Activated naive CD4-positive, alpha-beta T cell treated with anti-CD3 and anti-CD28 coated beads, Interleukin-2, amount 50 U/mL, for 72 hours (primary cell): ENCODE measurements around the gene SSB. TPM values are rescaled to one million over a fixed set of nuclear protein-coding genes. Genes with fewer than 3 reads are reported as not detected.
"Not testable (repeated sequence)": the region's sequence is repeated elsewhere in the genome, so short reads cannot be mapped to it uniquely, and the experiment has no call there.

Source experiments
- ATAC-seq, 2 donors: fragments of 150-1000 bp; cut with Tn5 transposase; 2 replicates each; pipeline ENCODE4 v1.10.0; 2021; ENCODE audit warnings: mild to moderate bottlenecking in 2 of 2, moderate library complexity in 2 of 2
- DNase-seq, 2 donors: peaks; one replicate each; pipeline ENCODE4 v3.0.0; 2021 to 2022; ENCODE audit warnings: low spot score in 2 of 2
- H3K27ac Mint-ChIP-seq, 2 donors: one replicate each; pipeline ENCODE4 v1.8.0; 2022; ENCODE audit warnings: mild to moderate bottlenecking in 2 of 2, mixed read lengths in 2 of 2
- H3K36me3 Mint-ChIP-seq, 2 donors: one replicate each; pipeline ENCODE4 v1.8.0; 2022; ENCODE audit warnings: mixed read lengths in 2 of 2
- H3K9me3 Mint-ChIP-seq, 2 donors: one replicate each; pipeline ENCODE4 v1.8.0; 2022; ENCODE audit warnings: mixed read lengths in 2 of 2
- total RNA-seq, 2 donors: library from RNA; stranded (reverse); gene quantifications; one replicate each; pipeline ENCODE4 v1.2.3, GENCODE V29; 2022

Gene SSB
- 10 to 100 TPM; 41.8 to 96.6 TPM for total RNA-seq

GRCh38 chr2:169798718-169799592 lies at the start of gene SSB:
TSS of gene SSB (plus strand) at chr2:169798871. CDS start at chr2:169800961, 2,090 bp downstream.
- DNase-seq (peak; percentile 92 to 98), ATAC-seq (peak; percentile 96 to 98)
- Mint-ChIP-seq H3K9me3 (no peaks in the 10 kb centered on the region), H3K36me3 (peaks cover 0 to 6% of the 10 kb centered on the region in 2 donors), H3K27ac (peak within 1 kb of the TSS; percentile 94 to 96)

DNA sequence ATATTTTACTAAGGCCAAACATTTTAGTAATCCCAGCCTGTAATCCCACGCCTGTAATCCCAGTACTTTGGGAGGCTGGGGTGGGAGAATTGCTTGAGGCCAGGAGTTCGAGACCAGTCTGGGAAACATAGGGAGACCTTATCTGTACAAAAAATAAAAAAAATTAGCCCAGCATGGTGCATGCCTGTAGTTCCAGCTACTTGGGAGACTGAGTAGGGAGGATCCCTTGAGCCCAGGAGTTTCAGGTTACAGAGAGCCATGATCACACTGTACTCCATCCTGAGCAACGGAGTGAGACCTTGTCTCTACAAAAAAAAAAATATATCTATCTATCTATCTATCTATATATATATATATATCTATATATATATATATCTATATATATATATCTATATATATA lies 45.9 kb upstream of the SSB start:
- H3K36me3 Mint-ChIP-seq = no peaks in the 10 kb centered on the region
- H3K9me3 Mint-ChIP-seq = no peaks in the 10 kb centered on the region
- DNase-seq = no peak
- H3K27ac Mint-ChIP-seq = no peak overlapping the region
- no peak for ATAC-seq

- ATAC-seq (no peak), DNase-seq (no peak)
- Mint-ChIP-seq H3K27ac (no peak overlapping the region), H3K36me3 (no peaks in the 10 kb centered on the region), H3K9me3 (no peaks in the 10 kb centered on the region)
Observed at GRCh38 chr2:169755083-169755870, 43.4 kb upstream of the SSB start.

GRCh38 chr2:169756342-169756741 lies 42.3 kb upstream of the SSB start:
- no peak overlapping the region for H3K27ac Mint-ChIP-seq
- no peaks in the 10 kb centered on the region for H3K36me3 Mint-ChIP-seq
- ATAC-seq = no peak

DNA sequence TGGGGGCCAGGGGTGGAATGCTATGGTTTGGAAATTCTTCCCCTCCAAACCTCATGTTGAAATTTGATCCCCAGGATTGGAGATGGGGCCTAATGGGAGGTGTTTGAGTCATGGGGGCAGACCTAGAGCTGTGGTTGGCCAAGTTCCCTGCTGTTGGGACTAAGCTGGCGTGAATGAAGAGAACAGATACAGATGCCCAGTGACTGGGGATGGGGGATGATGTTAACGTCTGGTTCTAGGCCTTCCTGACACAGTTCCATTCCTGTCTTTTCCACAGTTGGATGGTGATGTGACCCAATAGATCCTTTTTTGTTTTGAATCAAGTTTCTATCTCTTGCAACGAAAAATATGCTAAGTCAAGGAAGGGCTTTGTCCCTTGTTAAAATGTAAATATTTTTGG lies 41.3 kb upstream of the SSB start:
- Mint-ChIP-seq H3K36me3 (no peaks in the 10 kb centered on the region), H3K9me3 (no peaks in the 10 kb centered on the region), H3K27ac (no peak overlapping the region)
- ATAC-seq (no peak), DNase-seq (no peak)

More at GRCh38 chr2:169756342-169756741, 42.3 kb upstream of the SSB start:
- DNase-seq = no peak
- no peaks in the 10 kb centered on the region for H3K9me3 Mint-ChIP-seq

- DNase-seq = no peak
- no peaks in the 10 kb centered on the region for H3K9me3 Mint-ChIP-seq
- H3K27ac Mint-ChIP-seq = no peak overlapping the region
- no peak for ATAC-seq
- H3K36me3 Mint-ChIP-seq = no peaks in the 10 kb centered on the region
Observed at GRCh38 chr2:169757778-169758177, 40.9 kb upstream of the SSB start.

GRCh38 chr2:169759987-169760386 lies 38.7 kb upstream of the SSB start:
- ATAC-seq (no peak), DNase-seq (no peak)
- H3K36me3 Mint-ChIP-seq = no peaks in the 10 kb centered on the region
- H3K9me3 Mint-ChIP-seq = no peaks in the 10 kb centered on the region
- H3K27ac Mint-ChIP-seq = no peak overlapping the region

GRCh38 chr2:169760798-169761197 lies 37.9 kb upstream of the SSB start:
- not testable (repeated sequence) for DNase-seq, H3K9me3 Mint-ChIP-seq, H3K36me3 Mint-ChIP-seq, H3K27ac Mint-ChIP-seq, ATAC-seq

DNA sequence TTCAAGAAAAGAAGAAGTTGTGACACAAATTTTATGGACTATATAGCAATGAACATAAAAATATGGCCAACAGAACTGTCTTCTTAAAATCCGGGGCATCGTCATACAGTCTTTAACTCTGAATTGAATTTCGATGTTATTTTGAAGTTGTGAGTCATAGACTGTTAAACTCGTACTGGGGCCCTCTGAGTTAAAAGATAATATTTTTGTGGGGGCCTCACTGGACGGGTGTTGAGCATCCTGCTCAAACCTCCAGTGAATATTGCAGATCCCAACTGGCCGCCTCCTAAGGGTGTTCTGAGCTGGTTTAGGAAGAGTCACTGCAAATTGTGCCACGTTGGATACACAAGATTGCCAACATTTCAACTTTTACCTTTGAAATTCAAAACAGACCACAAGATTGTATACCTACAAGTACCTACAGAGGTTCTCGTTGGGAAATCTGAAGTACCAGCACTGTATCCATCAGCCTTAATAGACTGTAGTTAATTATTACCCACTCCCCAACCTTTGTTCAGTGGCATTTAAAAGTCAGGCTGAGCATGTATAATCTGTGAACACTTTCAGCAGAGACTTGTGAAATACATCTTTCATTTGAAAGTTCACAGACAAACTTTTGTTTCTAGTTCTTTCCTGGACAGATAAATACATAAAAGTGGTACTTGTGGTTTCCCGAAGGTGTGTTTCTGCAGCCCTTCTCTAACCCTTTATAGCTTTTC lies 37.3 kb upstream of the SSB start:
- ATAC-seq = no peak
- no peaks in the 10 kb centered on the region for H3K36me3 Mint-ChIP-seq
- no peak overlapping the region for H3K27ac Mint-ChIP-seq
- DNase-seq = no peak
- H3K9me3 Mint-ChIP-seq = no peaks in the 10 kb centered on the region

DNA sequence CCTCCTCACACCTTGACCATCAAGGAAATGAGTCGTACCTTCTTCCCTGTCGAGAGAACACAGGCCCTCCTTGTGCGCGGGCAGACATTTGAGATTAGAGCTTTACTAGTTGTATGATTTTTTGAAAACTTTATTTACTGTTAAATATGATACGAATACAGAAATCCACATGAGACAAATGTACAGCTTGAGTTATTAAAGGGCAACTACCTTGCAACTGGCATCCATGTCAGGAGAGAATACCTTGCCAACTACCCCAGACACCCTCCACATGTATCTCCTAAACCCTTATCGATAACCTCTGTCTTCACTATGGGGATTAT lies 36.7 kb upstream of the SSB start:
- Mint-ChIP-seq H3K9me3 (no peaks in the 10 kb centered on the region), H3K27ac (no peak overlapping the region), H3K36me3 (no peaks in the 10 kb centered on the region)
- DNase-seq (no peak), ATAC-seq (peak; percentile 40 to 52)

DNA sequence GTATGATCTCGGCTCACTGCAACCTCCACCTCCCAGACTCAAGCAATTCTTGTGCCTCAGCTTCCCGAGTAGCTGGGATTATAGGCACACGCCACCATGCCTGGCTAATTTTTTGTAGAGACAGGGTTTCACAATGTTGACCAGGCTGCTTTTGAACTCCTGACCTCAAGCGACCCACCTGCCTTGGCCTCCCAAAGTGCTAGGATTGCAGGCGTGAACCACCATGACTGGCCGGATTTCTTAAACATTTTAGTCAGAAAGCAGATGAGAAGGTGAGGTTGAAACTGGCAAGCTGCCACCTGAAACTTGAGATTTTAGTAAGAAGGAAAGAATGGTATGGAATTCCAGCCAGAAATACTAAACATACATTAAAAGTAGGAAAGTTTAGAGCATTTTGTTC lies 33.1 kb upstream of the SSB start:
- Mint-ChIP-seq H3K9me3 (no peaks in the 10 kb centered on the region), H3K36me3 (no peaks in the 10 kb centered on the region), H3K27ac (no peak overlapping the region)
- DNase-seq = no peak
- no peak for ATAC-seq

DNA sequence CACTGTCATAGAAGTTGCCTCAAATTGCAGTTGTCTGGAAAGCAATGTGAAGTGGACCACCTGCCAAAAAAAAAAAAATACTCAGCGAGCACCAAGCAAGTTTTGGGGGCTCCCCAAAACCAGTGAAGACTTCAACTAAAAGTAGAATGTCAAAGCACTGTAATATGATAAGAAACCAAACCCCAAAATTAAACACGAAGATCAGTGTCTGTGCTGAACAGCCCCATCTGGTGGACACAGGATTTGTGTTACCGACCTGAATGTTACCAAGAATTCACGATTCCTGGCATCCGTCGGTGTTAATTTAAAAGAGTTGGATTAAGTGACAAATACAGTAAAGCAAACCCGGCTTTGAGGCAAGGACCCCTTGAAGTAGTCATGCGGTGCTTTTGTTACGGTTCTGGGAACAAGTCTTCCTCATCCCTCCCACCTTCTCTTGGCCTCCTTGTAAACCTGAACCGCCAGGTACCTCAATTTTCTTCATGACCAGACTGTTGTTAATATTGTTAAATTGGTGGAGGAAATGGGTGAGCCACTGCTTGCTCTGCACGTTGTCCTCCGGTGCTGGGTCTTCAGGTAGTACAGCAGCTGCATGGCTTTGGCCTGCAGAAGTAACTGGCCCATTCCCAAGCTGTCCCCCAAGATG lies 31.3 kb upstream of the SSB start:
- ATAC-seq (peak; percentile 48 to 63), DNase-seq (peak in 1 of 2 donors; percentile 60)
- H3K9me3 Mint-ChIP-seq = no peaks in the 10 kb centered on the region
- no peaks in the 10 kb centered on the region for H3K36me3 Mint-ChIP-seq
- no peak overlapping the region for H3K27ac Mint-ChIP-seq

DNA sequence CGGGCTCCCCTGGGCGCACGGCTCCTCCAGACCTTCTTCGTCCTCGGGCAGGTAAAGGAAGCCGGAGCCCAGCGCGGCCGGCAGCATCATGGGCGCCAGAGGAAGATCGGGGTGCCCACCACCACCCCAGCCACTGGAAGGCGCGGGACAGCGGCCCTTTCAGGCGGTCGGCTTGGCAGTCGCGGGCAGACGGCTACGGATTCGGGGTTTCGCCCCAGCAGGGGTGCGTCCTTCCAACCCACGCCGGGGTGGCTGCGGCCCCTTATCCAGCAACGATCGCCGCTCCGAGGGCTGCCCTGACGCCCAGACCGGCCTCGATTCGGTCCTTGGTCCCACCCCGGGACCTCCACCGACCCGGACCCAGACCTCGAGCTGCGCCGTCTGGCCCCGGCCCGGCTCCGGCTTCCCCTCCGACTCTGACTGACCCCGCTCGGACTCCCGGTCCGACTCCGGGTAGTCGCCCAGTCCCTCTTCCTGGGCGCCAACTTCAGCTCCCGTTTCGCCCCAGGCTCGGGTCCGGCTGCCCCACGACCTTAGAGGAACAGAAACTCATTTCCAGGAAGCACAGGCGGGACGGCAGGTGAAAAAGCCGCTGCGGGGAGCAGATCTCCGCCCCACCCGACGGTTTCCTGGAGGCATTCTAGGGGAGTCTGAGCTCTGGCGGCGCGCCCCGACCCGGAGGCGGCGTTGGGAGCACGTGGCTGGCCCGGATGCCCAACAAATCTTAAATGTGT lies 30.2 kb upstream of the SSB start:
- no peak overlapping the region for H3K27ac Mint-ChIP-seq
- DNase-seq (peak in 1 of 2 donors; percentile 33), ATAC-seq (peak; percentile 44 to 57)
- H3K9me3 Mint-ChIP-seq = no peaks in the 10 kb centered on the region
- no peaks in the 10 kb centered on the region for H3K36me3 Mint-ChIP-seq

GRCh38 chr2:169771021-169771420 lies 27.6 kb upstream of the SSB start:
- ATAC-seq = no peak
- Mint-ChIP-seq H3K9me3 (no peaks in the 10 kb centered on the region), H3K36me3 (no peaks in the 10 kb centered on the region), H3K27ac (no peak overlapping the region)
- no peak for DNase-seq

DNA sequence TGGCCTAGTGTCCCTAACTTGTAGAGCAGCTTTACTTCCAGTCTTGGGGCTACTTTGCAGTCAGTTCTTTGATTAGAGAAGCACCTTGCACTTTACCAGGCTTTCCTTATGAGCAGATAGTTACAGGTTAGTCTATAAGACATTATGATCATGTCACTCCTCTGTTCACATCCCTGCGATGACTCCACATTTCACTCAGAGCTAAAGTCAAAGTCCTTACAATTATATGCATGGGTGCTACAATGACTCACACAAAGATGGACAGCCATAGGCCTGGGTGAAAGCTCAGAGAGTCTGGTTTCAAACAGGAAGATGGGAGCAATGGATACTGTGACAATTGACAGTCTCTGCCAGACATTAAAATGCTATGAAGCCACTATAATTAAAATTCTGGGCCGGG lies 27.1 kb upstream of the SSB start:
- ATAC-seq (no peak), DNase-seq (no peak)
- H3K9me3 Mint-ChIP-seq = no peaks in the 10 kb centered on the region
- H3K27ac Mint-ChIP-seq = no peak overlapping the region
- no peaks in the 10 kb centered on the region for H3K36me3 Mint-ChIP-seq

GRCh38 chr2:169772651-169773050 lies 26.0 kb upstream of the SSB start:
- ATAC-seq (no peak), DNase-seq (no peak)
- no peaks in the 10 kb centered on the region for H3K36me3 Mint-ChIP-seq
- no peaks in the 10 kb centered on the region for H3K9me3 Mint-ChIP-seq
- H3K27ac Mint-ChIP-seq = no peak overlapping the region
